Stimulated activated CD8-positive, alpha-beta memory T cell treated with anti-CD3 and anti-CD28 coated beads, Interleukin-2, amount 100 ng/mL, for 48 hours (primary cell): ENCODE data around the gene ELFN2.

Experiments
- DNase-seq, 2 donors: peaks; one replicate each; pipeline ENCODE4 v3.0.0-alpha.2; 2020; ENCODE audit warnings: low read depth in 2 of 2

ELFN2 gene

DNA sequence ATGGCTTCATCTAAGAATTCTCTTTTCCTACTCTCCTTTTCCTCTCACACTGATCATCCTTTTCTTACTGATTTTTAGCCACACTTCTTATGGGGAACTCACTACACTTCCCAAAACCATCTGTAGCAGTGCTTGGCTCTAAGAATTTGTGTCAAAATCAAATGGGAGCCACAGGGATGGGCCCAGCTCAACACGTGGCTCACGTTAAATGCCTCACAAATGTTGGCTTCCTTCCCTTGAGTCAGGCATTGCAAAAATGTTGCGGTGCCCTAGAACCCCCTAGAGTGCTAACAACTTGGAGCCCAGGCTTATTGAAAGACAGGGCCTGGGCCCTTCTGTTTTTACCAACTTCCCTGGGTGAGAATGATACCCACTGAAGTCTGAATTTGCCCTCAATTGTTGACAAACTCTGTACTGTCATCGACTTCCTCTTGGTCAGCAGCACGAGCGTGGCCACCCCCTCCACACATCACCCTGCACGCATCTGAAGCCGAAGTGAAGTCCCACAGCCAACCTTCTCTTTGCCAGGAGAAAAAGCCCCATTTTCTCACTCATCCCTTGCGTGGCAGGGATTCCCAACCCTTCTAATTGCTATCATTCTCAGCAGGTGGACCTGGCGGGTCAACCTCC lies 69.7 kb downstream of the ELFN2 start:
- DNase-seq = no peak

DNA sequence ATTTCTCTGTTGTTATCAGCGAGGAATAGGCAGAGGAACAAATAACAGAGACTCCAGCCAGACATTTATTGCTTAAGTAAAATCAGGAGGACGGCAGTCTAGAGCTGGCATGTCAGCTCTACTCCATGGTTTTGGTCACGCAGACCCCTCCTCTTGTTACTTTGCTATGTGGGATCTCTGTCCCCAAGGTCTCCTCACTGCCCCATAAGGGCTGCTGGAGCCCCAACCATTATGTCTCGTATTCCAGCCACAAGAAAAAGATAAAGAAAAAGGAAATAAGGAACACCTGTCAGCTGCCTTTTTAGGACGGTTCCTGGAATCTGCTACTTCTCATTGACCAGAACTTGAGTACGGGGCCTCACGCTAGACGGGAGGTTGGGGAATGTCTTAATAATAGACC lies 70.4 kb downstream of the ELFN2 start:
- DNase-seq = no peak

DNA sequence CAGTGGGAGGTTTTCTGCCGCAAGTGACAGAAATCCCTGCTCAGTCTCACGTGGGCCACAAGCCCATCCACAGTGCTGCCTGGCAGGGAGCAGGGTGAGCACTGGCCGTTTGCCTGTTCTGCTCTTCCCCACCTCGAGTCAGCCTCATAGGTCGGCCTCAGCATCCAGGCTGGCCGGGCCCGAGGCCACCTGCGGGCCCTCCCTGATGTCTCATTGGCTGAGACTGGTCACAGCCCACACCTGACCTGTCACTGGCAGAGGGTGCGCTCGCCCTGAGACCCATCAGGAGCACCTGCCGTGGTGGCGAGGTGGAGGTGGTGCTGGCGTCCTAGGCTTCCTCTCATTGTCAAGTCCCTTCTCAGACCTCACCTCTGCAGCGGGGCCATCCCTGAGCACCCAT lies 72.1 kb downstream of the ELFN2 start:
- no peak for DNase-seq

DNA sequence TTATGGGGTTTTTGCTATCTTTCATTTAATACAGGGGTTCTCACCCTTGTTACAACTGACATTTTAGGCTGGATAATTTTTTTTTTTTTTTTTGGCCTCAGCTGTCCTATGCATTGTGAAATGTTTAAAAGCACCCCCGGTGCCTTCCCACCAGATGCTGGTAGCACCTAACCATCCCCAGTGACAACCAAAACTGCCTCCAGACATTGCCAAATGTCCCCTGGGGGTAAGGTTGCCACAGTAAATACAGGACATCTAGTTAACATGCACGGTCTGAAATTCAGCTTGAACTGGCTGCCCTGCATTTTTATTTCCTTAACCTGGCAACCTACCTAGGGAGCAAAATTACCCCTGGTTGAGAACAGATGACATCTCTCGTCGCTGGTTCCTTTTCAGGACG lies 72.6 kb downstream of the ELFN2 start:
- DNase-seq = no peak

DNA sequence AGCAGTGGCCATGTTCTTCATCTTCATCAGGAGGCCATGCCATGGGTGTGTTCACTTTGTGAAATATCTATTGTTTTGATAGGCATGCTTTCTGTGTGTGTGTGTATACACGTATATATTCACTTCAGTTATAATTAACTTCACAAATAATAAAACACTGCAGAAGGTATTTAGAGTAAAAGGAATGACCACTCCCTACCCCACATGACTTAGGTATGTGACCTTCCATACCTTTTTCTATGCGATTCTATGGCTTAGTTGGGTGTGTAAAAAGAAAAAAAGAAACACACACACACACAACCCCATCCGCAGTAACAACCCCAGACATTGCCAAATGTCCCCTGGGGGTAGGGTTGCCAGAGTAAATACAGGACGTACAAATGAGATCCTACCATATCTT lies 73.0 kb downstream of the ELFN2 start:
- no peak for DNase-seq

DNA sequence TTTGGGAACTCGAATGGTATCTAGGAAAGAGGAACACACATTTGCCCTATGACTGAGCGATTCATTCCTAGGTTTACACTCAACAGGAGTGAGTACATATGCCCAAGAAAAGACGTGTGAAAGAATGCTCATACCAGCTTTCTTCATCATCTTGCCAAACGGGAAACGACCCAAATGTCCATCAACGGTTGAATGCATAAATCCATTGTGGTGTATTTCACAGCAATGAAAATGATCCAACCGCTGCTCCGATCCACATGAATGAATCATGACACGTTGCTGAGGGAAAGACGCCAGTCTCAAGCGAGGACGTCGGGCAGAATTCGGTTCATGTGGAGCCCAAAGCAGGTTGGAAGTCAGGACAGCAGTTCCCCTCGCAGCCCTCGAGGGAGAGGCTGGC lies 73.4 kb downstream of the ELFN2 start:
- no peak for DNase-seq

DNA sequence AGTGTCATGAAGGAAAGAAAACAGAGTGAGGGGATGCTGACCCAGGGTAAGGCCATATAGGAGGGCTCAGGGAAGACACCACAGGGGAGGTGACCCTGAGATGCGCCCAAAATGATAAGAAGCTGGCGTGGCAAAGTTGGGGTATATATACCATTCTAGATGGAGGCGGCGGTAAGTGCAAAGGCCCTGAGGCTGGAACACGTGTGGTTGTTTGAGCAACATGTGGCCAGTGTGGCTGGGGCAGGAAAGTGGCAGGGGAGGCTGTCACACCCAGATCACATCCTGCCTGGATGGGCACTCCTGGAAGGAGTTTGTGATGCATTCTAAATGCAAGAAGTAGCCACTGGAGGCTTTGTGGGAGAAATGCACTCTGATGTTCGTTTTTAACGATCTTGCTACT lies 74.8 kb downstream of the ELFN2 start:
- no peak for DNase-seq

DNA sequence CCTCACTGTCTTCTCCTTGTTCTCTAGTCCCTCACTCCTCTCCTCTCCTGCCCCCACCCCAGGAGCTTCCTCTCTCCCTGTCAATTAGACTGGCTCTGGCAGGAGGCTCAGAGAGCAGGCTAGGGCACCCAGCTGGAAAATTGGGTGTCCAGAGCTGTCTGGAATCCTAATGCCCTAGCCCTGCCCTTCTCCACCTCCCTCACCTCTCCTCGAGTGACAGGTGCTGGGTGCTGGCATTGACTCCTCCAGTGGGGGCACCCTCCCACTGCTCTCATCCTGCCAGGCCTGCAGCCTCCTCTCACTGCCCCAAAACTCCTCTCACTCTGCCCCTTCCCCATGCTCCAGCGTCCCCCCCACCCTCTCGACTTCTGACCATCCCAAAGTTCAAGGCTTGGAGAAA lies 76.0 kb downstream of the ELFN2 start:
- DNase-seq = no peak

DNA sequence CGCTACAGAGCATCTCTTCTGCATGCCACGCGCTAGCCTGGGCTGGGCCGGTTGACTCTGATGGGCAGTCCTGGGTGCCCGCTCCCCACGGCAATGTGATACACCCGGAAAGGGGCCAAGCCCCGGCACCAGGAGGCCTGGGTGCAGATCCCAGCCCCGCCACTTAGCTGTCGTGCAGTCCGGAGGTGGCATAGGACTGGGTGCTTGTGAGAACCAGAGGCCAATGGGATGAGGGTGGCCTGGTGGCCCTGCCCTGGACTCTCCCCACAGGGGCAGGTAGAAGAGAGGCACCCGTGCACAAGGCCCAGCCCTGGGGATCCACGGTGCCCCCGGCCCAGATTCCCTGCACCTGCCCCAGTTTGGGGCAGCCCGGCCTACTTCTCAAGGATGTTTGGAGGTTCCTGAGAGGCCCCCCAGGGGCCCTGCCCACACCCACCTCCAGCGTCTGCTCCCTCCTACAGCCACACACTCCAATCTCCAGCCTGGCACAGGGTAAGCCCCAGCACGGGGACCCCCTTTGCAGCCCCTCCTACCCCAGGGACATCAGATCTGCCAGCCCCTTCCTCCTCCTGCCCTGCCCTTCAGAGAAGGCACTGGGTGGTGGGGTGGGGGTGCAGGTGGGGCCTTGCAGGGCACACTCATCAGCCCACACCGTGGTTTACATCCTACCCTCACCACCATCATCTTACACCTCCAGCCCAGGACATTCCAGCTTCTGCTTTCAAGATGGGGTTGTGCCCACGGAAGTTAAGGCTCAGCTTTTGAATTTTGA lies 78.0 kb downstream of the ELFN2 start:
- no peak for DNase-seq

DNA sequence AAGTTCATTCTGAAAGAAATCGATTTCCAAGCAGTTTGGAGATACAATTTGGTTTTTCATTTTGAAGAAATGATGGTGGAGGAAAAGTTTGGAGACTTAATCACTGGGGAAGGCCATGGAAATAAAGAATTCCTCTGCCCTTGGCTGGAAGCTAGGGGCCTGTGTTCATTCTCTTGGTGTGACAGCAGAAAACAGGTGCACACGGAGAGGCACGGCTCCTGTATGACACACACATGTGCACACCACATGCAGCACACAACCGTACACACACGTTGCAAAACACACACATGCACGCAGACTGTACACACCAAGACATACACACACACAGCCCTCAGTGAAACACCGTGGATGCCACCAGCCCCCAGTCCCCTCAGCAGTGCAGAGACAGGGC lies 80.8 kb downstream of the ELFN2 start:
- no peak for DNase-seq

DNA sequence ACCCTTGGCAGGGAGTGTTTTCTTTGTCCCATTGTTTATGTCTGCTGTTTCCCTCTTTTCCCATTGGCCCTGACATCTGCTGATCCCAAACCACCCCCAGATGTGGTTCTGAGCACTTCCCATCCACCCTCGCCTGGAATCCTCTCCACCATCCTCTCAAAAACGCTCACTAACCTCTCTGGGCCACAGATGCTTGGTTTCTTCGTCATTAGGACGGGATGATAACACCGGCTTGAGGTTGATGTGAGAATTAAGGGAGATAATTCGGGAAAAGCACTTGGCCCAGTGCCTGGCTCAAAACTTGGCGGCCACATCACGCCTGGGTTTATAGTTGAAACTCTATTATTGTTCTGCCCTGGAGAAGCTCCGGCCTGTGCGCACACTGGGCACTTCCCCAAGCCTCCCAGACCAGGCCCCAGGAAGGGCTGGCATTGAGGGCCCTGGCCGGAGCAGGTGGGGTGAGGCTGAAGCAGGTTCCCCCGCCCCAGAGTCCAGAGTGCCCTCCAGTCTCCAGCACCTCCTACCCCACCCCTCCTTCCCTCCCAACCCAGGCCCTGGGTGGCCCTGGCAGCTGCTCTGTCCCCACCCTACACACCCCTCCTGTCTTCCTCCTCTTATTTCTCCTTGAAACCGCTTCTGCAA lies 81.3 kb downstream of the ELFN2 start:
- no peak for DNase-seq

DNA sequence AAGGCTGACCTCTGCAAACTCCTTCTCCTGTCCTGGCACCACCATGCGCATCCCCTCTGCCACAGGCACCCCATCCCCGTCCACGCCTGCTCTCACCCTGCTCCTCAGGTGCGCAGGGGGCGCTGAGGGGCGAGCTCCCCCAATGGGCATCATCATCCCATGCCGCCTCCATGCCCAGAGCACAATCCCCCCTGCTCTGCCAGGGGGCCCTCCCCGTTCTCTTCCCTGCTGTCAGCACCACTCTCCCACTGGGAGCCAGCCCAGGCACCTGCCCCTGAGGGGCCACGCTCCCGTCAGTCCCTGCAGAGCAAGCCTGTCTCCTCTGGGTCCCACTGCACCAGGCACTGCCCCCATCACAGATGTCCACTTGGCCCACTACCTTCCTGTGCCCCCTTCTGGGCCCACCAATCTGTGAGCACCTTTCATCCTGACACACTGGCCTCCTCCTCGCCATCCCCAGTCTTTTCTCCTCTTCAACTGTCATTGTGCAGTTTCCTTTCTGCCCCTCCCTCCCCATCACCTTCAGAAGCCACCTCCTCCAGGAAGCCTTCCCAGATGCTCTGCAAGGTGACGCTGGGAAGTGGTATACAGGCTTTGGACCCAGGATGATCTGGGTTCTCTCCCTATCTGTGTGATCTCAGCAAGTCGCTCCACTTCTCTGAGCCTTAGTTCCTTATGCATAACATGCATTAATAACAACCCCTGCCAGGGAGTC lies 82.4 kb downstream of the ELFN2 start:
- DNase-seq = no peak

DNA sequence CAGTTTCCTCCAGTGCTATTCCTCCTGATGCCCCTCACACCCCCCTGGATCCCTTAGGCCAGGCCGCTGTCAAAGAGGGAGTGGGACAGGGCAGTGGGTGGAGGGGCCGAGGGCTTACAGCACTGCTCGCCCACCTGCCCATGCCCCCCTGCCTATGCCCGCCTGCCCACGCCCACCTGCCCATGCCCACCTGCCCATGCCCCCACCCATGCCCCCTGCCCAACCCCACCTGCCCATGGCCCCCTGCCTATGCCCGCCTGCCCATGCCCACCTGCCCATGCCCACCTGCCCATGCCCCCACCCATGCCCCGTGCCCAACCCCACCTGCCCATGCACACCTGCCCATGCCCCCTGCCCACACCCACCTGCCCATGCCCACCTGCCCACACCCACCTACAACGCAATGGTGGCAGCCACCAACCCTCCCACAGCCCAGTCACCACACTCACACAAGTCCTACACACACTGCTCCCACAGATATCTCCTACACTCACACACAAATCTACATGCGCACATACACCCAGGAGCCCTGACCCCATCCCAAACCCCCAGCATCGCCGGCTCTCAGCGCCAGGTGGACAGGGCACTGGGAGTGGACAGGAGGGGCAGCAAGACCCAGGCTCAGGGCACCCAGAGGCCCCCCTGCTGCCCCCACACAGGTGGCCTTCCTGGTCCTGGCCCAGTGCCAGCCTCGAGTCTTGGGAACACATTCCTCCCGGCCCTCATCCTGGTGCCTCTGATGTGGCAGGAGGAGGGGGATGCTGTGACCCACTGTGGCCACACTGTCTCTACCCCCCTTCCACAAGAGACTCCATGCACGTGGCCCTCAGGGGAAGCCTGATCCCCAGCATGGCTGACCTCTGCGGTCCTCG lies 83.2 kb downstream of the ELFN2 start:
- DNase-seq = no peak

DNA sequence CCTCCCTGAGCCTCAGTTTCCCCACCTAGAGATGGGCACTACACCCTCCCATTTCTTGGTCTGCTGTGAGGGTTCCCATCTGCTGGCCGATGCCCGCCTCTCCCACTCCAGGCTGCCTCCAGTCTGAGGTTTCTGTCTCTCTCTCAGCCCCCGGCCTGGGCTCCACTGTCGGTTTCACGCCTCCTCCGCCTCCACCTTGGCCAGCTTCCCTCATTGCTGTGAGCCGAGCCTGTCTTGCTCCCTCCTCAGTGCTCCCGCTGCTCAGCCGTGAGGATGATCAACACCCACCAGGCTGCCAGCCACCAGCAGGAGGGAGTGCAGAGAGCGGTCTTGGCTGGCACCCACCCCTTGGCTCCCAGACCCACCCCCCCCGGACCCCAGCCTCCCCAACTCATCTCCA lies 83.9 kb downstream of the ELFN2 start:
- DNase-seq = no peak

DNA sequence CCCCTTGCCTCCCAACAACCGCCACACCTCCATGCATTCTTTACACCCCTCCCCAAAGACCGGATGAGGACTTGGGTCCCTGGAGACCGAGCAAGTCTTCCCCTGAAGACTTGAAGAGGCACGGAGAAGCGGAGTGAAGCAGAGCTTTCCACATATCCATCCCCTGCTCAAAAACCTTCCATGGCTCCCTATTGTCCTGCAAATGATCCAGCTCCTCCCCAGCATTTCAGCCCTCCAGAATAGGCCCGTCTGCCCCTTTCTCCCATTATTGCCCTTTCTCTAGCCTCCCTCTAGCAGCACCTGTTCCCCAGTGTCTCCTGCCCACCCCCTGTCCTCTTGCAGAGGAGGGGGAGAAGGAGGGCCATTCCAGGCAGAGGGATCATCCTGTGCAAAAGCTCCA lies 85.2 kb downstream of the ELFN2 start:
- DNase-seq = no peak

DNA sequence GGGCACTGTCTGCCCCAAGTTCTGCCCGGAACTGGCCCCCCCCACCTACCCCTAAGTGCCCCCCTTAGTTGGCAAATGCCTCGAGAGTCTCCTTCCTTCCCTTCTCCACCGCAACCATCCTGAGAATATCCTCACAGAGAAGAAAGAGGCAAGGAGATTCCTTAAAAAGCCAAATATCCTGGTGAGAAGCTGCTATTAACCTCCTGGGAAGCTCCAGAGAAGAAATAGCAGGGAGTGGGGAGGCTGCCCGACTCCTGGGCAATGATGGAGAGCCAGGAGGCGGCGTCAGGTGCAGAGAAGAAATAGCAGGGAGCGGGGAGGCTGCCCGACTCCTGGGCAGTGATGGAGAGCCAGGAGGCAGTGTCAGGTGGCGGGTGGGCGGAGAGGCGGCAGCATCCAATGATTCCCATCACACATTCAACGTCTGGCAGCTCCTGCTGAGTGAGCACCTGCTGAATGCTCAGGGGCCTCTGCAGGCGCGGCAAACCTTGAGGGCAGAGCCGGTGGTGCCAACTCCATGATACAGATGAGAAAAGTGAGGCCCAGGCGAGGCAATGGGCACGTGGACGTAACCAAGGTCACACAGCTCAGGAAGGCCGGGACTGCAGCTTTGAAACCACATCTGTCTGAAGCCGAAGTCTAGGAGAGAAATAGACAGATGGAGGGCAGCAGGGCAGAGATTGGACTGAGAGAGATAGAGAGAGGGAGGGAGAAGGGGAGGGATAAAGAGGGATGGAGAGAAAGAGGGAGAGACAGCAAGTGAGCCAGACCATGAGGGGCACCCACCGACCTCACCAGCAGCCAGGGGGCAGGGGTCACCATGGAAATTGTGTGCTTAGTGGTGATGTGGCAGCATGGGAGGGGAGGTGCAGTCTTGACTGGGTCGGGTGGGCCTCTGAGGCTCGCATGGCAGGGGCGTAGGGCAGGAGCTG lies 86.7 kb downstream of the ELFN2 start:
- no peak for DNase-seq

DNA sequence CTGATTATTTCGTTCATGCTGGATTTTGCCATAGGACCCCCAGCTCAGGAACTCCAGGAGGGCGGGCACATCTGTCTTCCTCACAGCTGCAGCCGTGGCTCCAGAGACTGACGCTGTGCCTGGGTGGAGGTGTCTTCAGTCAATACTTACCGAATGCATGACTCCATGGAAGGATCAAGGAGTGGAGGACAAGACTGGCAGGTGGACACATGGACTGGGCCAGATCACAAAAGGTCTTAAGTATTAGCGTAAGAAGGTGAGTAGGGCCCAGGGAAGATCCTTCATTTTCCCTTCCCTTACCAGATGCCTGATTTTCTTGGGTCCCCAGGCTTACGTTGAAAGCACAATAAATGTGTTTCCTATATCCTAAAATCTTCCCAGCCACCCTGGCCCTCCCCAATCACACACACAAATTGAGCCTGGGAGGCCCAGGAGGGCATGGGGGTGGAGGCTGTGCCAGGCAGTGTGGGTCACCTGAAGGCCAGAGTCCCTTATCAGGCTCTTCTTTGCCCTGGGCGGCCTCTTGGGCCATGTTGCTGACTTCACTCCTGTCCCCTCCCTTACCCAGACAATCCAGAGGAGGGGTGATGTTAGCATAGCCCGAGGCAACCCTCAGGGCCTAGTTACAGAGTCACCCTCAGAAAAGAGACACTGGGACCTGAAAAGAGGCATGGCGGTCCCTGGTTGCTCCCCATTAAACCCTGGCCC lies 88.6 kb downstream of the ELFN2 start:
- no peak for DNase-seq

DNA sequence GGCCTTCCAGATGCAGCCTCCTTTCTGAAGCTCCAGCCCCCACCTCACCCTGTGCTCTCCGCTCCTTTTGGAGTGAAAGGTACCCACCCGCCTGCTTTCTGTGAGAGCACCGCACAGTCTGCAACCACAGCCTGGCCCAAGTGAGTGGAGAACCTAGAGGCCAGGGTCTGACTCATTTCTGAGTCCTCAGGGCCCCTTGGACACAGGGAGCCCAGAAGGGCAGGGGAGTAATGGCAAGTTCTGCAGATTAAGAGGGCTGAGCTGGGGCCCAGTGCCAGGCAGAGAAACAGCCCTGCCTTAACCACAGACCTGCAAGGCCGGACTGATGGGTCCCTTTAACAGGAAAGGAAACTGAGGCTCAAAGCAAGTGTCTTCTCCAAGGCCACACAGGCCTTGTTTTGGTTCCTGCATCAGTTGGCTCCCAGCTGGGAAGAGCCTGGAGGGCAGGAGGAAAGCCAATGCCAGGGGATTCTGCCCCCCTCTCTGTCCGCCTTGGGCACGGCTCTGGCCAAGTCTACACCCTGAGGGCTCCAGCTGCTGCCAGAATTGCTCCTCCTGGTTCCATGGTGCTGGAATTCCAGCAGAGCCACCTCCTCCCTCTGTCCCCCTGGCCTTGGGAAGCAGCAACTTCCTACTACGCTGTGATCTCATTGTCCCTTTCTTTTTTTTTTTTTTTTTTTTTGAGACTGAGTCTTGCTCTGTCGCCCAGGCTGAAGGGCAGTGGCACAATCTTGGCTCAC lies 89.9 kb downstream of the ELFN2 start:
- no peak for DNase-seq

DNA sequence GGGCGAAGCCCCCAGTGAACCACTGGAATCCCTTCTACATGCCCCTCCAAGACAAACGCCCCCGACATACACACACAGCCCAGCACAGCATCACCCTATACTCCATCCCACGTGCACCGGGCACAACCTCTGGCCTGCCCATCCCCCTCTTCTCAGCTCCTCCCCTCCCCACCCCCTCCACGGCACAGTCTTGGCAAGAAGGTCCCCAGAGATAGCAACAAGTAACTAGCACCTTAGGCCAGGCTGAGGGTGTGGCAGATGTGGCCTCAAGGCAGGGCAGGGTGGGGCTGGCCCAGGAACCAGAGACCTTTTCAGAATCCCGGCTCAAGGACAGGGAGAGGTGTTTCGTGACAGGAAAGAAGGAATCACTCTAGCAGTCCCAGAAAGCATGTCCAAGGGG lies 90.7 kb downstream of the ELFN2 start:
- DNase-seq = no peak
